ENCODE results near the gene ZNF367.

Gene ZNF367

DNA sequence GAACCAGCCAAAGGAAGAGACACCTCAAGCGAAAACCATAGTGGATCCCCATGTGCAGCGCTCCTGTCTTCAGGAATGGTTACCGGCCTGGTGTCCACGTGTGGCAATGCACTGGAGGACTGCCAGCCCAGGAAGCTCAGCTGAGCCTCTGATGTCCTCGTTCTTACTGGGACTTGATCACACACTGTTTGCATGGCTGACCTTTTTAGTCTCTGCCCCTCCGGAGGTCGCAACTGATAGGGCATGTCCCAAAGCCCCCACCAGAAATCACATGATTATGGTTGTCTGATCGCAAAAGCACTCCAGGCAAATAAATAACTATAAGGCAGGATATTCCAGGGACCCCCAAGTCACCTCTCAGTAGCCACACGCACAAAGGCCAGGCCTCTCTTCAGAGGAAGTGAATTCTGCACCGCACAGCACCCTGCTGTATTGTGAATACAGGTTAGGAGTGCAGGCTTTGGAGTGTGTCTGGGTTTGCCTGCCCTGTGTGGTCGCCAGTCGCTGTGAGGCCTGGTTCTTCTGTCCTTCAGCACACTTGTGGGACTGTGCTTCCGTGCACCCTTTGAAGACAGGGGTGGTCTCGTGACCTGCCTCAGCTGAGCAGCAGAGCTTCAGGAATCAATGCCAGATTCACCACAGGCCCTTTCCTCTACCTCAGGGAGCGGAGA is 18.4 kb upstream of the ZNF367 start:
- no peaks in the 10 kb centered on the region for H3K9me3 ChIP-seq (ENCODE audit: insufficient read depth, low read length)
- no peak for TF ChIP-seq YY1 (IDR thresholded peaks at IDR 0.05; ENCODE audit: insufficient read depth, insufficient read length)
- TF ChIP-seq SUZ12 (IDR thresholded peaks at IDR 0.05; ENCODE audit: extremely low read depth, insufficient read depth, insufficient read length): no peak
- H3K4me1 ChIP-seq (ENCODE audit: insufficient read depth, insufficient read length): peaks cover 3% of the 10 kb centered on the region
- H3K27me3 ChIP-seq (ENCODE audit: insufficient read depth, insufficient read length): no peaks in the 10 kb centered on the region
- no peaks in the 10 kb centered on the region for H3K36me3 ChIP-seq (ENCODE audit: insufficient read depth, insufficient read length, low read length)
- DNase-seq (ENCODE audit: low read depth, low spot score): no peak
- H3K4me3 ChIP-seq (ENCODE audit: insufficient read length, low read depth): no peak overlapping the region
- H3K9ac ChIP-seq (ENCODE audit: insufficient read length, low read depth): no peak overlapping the region

- H3K27me3 ChIP-seq (ENCODE audit: insufficient read depth, insufficient read length): no peaks in the 10 kb centered on the region
- no peak for DNase-seq (ENCODE audit: low read depth, low spot score)
- no peak overlapping the region for H3K9ac ChIP-seq (ENCODE audit: insufficient read length, low read depth)
- TF ChIP-seq YY1 (IDR thresholded peaks at IDR 0.05; ENCODE audit: insufficient read depth, insufficient read length) (no peak), SUZ12 (IDR thresholded peaks at IDR 0.05; ENCODE audit: extremely low read depth, insufficient read depth, insufficient read length) (no peak), ZNF274 (IDR thresholded peaks at IDR 0.05; ENCODE audit: low read depth, low read length) (no peak)
- no peaks in the 10 kb centered on the region for H3K9me3 ChIP-seq (ENCODE audit: insufficient read depth, low read length)
- no peak overlapping the region for H3K4me3 ChIP-seq (ENCODE audit: insufficient read length, low read depth)
- peaks cover 3% of the 10 kb centered on the region for H3K4me1 ChIP-seq (ENCODE audit: insufficient read depth, insufficient read length)
- H3K36me3 ChIP-seq (ENCODE audit: insufficient read depth, insufficient read length, low read length): no peaks in the 10 kb centered on the region
These were observed 17.9 kb upstream of the ZNF367 start for GRCh38 chr9:96436063-96436455.

GRCh38 chr9:96435345-96435744 is 17.2 kb upstream of the ZNF367 start:
- H3K4me1 ChIP-seq (ENCODE audit: insufficient read depth, insufficient read length): peaks cover 3% of the 10 kb centered on the region
- H3K9ac ChIP-seq (ENCODE audit: insufficient read length, low read depth): no peak overlapping the region
- H3K27me3 ChIP-seq (ENCODE audit: insufficient read depth, insufficient read length): no peaks in the 10 kb centered on the region
- H3K36me3 ChIP-seq (ENCODE audit: insufficient read depth, insufficient read length, low read length): no peaks in the 10 kb centered on the region
- no peak for DNase-seq (ENCODE audit: low read depth, low spot score)
- TF ChIP-seq ZNF274 (IDR thresholded peaks at IDR 0.05; ENCODE audit: low read depth, low read length) (no peak), YY1 (IDR thresholded peaks at IDR 0.05; ENCODE audit: insufficient read depth, insufficient read length) (no peak), SUZ12 (IDR thresholded peaks at IDR 0.05; ENCODE audit: extremely low read depth, insufficient read depth, insufficient read length) (no peak)
- H3K9me3 ChIP-seq (ENCODE audit: insufficient read depth, low read length): no peaks in the 10 kb centered on the region
- H3K4me3 ChIP-seq (ENCODE audit: insufficient read length, low read depth): no peak overlapping the region

DNA sequence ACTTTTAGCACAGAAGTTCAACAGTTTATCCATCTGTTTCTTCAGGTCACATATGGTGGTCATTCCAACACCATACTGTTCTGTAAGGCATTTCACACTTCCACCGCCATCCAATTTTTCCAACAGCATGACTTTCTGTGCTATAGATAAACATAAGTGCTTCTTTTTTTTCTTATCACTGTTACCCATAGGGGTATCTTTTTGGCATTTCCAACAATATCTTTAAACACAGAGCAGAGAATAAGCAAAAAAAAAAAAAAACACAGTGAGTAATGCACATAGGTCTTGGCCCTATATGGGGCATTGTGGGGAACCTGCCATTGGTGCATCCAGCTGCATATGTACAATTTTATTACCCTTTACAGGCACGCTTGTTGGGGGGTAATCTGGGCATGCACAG is 12.2 kb upstream of the ZNF367 start:
- H3K9me3 ChIP-seq (ENCODE audit: insufficient read depth, low read length): no peaks in the 10 kb centered on the region
- H3K4me1 ChIP-seq (ENCODE audit: insufficient read depth, insufficient read length): no peaks in the 10 kb centered on the region
- no peaks in the 10 kb centered on the region for H3K36me3 ChIP-seq (ENCODE audit: insufficient read depth, insufficient read length, low read length)
- TF ChIP-seq ZNF274 (IDR thresholded peaks at IDR 0.05; ENCODE audit: low read depth, low read length): no peak
- no peak for TF ChIP-seq SUZ12 (IDR thresholded peaks at IDR 0.05; ENCODE audit: extremely low read depth, insufficient read depth, insufficient read length)
- TF ChIP-seq YY1 (IDR thresholded peaks at IDR 0.05; ENCODE audit: insufficient read depth, insufficient read length): no peak
- no peak overlapping the region for H3K9ac ChIP-seq (ENCODE audit: insufficient read length, low read depth)
- H3K27me3 ChIP-seq (ENCODE audit: insufficient read depth, insufficient read length): no peaks in the 10 kb centered on the region
- no peak for DNase-seq (ENCODE audit: low read depth, low spot score)
- no peak overlapping the region for H3K4me3 ChIP-seq (ENCODE audit: insufficient read length, low read depth)

- no peaks in the 10 kb centered on the region for H3K4me1 ChIP-seq (ENCODE audit: insufficient read depth, insufficient read length)
- H3K36me3 ChIP-seq (ENCODE audit: insufficient read depth, insufficient read length, low read length): no peaks in the 10 kb centered on the region
- no peaks in the 10 kb centered on the region for H3K27me3 ChIP-seq (ENCODE audit: insufficient read depth, insufficient read length)
- H3K9me3 ChIP-seq (ENCODE audit: insufficient read depth, low read length): no peaks in the 10 kb centered on the region
- no peak overlapping the region for H3K4me3 ChIP-seq (ENCODE audit: insufficient read length, low read depth)
- no peak for DNase-seq (ENCODE audit: low read depth, low spot score)
- TF ChIP-seq YY1 (IDR thresholded peaks at IDR 0.05; ENCODE audit: insufficient read depth, insufficient read length): no peak
- TF ChIP-seq ZNF274 (IDR thresholded peaks at IDR 0.05; ENCODE audit: low read depth, low read length): no peak
- TF ChIP-seq SUZ12 (IDR thresholded peaks at IDR 0.05; ENCODE audit: extremely low read depth, insufficient read depth, insufficient read length): no peak
- no peak overlapping the region for H3K9ac ChIP-seq (ENCODE audit: insufficient read length, low read depth)
These were observed 11.6 kb upstream of the ZNF367 start for GRCh38 chr9:96429732-96430131.

- no peaks in the 10 kb centered on the region for H3K36me3 ChIP-seq (ENCODE audit: insufficient read depth, insufficient read length, low read length)
- H3K4me1 ChIP-seq (ENCODE audit: insufficient read depth, insufficient read length): peaks cover 3% of the 10 kb centered on the region
- no peak overlapping the region for H3K9ac ChIP-seq (ENCODE audit: insufficient read length, low read depth)
- H3K4me3 ChIP-seq (ENCODE audit: insufficient read length, low read depth): no peak overlapping the region
- H3K27me3 ChIP-seq (ENCODE audit: insufficient read depth, insufficient read length): no peaks in the 10 kb centered on the region
- H3K9me3 ChIP-seq (ENCODE audit: insufficient read depth, low read length): no peaks in the 10 kb centered on the region
- no peak for DNase-seq (ENCODE audit: low read depth, low spot score)
- TF ChIP-seq ZNF274 (IDR thresholded peaks at IDR 0.05; ENCODE audit: low read depth, low read length) (no peak), YY1 (IDR thresholded peaks at IDR 0.05; ENCODE audit: insufficient read depth, insufficient read length) (no peak), SUZ12 (IDR thresholded peaks at IDR 0.05; ENCODE audit: extremely low read depth, insufficient read depth, insufficient read length) (no peak)
These were observed 7.5 kb upstream of the ZNF367 start for GRCh38 chr9:96425500-96426169.

DNA sequence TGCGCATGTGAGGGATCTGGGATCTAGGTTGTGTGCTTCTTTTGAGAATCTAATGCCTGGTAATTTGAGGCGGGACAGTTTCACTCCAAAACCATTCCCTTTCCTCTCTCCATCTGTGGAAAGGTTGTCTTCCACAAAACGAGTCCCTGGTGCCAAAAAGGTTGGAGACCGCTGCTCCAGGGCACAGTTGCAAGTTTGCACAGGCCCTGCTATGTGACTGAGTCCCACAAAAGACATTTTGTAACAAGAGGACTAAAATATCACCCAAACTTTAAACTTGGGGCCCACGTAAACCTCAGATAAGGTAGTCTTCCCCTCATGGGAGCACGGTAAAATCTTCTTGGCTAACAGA is 5.8 kb upstream of the ZNF367 start:
- H3K9ac ChIP-seq (ENCODE audit: insufficient read length, low read depth): no peak overlapping the region

More for the DNA sequence above, 5.8 kb upstream of the ZNF367 start:
- H3K4me1 ChIP-seq (ENCODE audit: insufficient read depth, insufficient read length): peaks cover 3% of the 10 kb centered on the region
- H3K9me3 ChIP-seq (ENCODE audit: insufficient read depth, low read length): no peaks in the 10 kb centered on the region
- TF ChIP-seq ZNF274 (IDR thresholded peaks at IDR 0.05; ENCODE audit: low read depth, low read length): no peak
- no peak for TF ChIP-seq SUZ12 (IDR thresholded peaks at IDR 0.05; ENCODE audit: extremely low read depth, insufficient read depth, insufficient read length)
- TF ChIP-seq YY1 (IDR thresholded peaks at IDR 0.05; ENCODE audit: insufficient read depth, insufficient read length): no peak
- no peak for DNase-seq (ENCODE audit: low read depth, low spot score)
- H3K4me3 ChIP-seq (ENCODE audit: insufficient read length, low read depth): no peak overlapping the region
- no peaks in the 10 kb centered on the region for H3K36me3 ChIP-seq (ENCODE audit: insufficient read depth, insufficient read length, low read length)
- H3K27me3 ChIP-seq (ENCODE audit: insufficient read depth, insufficient read length): no peaks in the 10 kb centered on the region
